K562 (cell line): Measurements from ENCODE around the gene MUC5AC. TPM values are rescaled to one million over a fixed set of nuclear protein-coding genes. Genes with fewer than 3 reads are reported as not detected.

Experiments
- ATAC-seq: fragments of 200-7000 bp; cut with Tn5 transposase; 3 replicates; pipeline ENCODE4 v1.9.1; 2020; ENCODE audit warnings: moderate library complexity
- BruUV-seq: library from RNA; stranded (reverse); fragments of 400-500 nt; replicated peaks from 2 replicates; lab custom pipeline; 2021; lab: Mats Ljungman, UMichigan
- CTCF ChIA-PET: fragments of 300-600 bp; formaldehyde crosslinking; extraction: SDS; loops from one replicate; lab custom pipeline; 2021; ENCODE audit warnings: low intra/inter-chr PET ratio; lab: Yijun Ruan, JAX
- POLR2A ChIA-PET: fragments of 300-600, 350-650 bp; sonication (Branson Sonifier 250); formaldehyde crosslinking; extraction: SDS; loops from one replicate; lab custom pipeline; 2021; ENCODE audit warnings: antibody characterized with exemption, inconsistent platforms; lab: Yijun Ruan, JAX
- DNase-seq, 4 experiments: peaks; one replicate each; pipeline versions ENCODE4 v3.0.0 to v3.0.0-alpha.2; 2011 to 2018; ENCODE audit warnings: low spot score in 3 of 4, mixed read lengths in 3 of 4; ENCODE audit errors: extremely low read depth in 1 of 4
- FAIRE-seq: peaks from 2 replicates; lab custom pipeline; 2011; peaks lifted over from hg19 to GRCh38; lab: Jason Lieb, UNC
- H2AFZ ChIP-seq: 2 replicates; pipeline ENCODE4 v1.6.0; 2011; ENCODE audit warnings: low read depth, low read length, control low read depth, inconsistent platforms
- H3K27ac ChIP-seq: fragments of 200-600 bp; 3 replicates; pipeline ENCODE4 v1.8.0; 2011; ENCODE audit warnings: low read depth, mild to moderate bottlenecking, control low read depth, inconsistent platforms, low read length, moderate library complexity, mixed read lengths; ENCODE audit errors: extremely low read depth
- H3K27me3 ChIP-seq, 2 experiments: fragments of 300-600 bp in 1 of 2; 2 replicates in 1 of 2; 3 replicates in 1 of 2; pipeline versions ENCODE4 v1.6.0 to v1.8.0; 2011; ENCODE audit warnings: inconsistent platforms in 2 of 2, low read length in 2 of 2, mild to moderate bottlenecking in 1 of 2, mixed read lengths in 1 of 2, moderate library complexity in 1 of 2; ENCODE audit not compliant: control insufficient read depth in 2 of 2, insufficient read depth in 2 of 2
- H3K36me3 ChIP-seq: fragments of 300-600 bp; 3 replicates; pipeline ENCODE4 v1.8.0; 2011; ENCODE audit warnings: mild to moderate bottlenecking, low read length, inconsistent platforms; ENCODE audit not compliant: control insufficient read depth, insufficient read depth
- H3K4me1 ChIP-seq, 2 experiments: fragments of 200-600 bp in 1 of 2; replicated peaks in 1 of 2; 2 replicates in 1 of 2; 3 replicates in 1 of 2; pipeline versions ENCODE4 v1.5.1 to v1.8.0; 2011; ENCODE audit warnings: inconsistent platforms in 2 of 2, low read length in 2 of 2, mild to moderate bottlenecking in 1 of 2, mixed read lengths in 1 of 2, moderate library complexity in 1 of 2; ENCODE audit not compliant: control insufficient read depth in 2 of 2, insufficient read depth in 2 of 2
- H3K4me2 ChIP-seq: 2 replicates; pipeline ENCODE4 v1.6.1; 2011; ENCODE audit warnings: low read length, control low read depth, inconsistent platforms, mixed read lengths; ENCODE audit not compliant: insufficient read depth
- H3K4me3 ChIP-seq: fragments of 200-600 bp; sonication (generic), shearing (Covaris generic); 2 replicates; pipeline ENCODE4 v1.5.1; 2016; ENCODE audit warnings: control low read depth, inconsistent platforms
- H3K79me2 ChIP-seq: fragments of 200-600 bp; 3 replicates; pipeline ENCODE4 v1.8.0; 2011; ENCODE audit warnings: low read length, inconsistent platforms; ENCODE audit not compliant: control insufficient read depth, insufficient read depth
- H3K9ac ChIP-seq, 2 experiments: 2 replicates each; pipeline versions ENCODE4 v1.6.0 to v1.6.1; 2011; ENCODE audit warnings: low read depth in 2 of 2, low read length in 2 of 2, control low read depth in 1 of 2, inconsistent platforms in 1 of 2, mild to moderate bottlenecking in 1 of 2, mixed read lengths in 1 of 2; ENCODE audit not compliant: insufficient read depth in 1 of 2
- H3K9me1 ChIP-seq: one replicate; pipeline ENCODE4 v1.6.0; 2011; ENCODE audit warnings: inconsistent platforms, mild to moderate bottlenecking, low read length, moderate library complexity; ENCODE audit not compliant: control insufficient read depth, insufficient read depth
- H3K9me3 ChIP-seq: replicated peaks from 2 replicates; pipeline ENCODE4 v1.5.1; 2011; ENCODE audit warnings: low read depth, low read length, inconsistent platforms; ENCODE audit not compliant: control insufficient read depth, insufficient read depth
- H4K20me1 ChIP-seq: replicated peaks from 2 replicates; pipeline ENCODE4 v1.6.1; 2011; ENCODE audit warnings: low read length, inconsistent platforms, mixed read lengths; ENCODE audit not compliant: control insufficient read depth, insufficient read depth
- BRD4 ChIP-seq: fragments of 200-600 bp; sonication (generic); IDR thresholded peaks from 2 replicates; pipeline ENCODE4 v1.6.1; 2017; ENCODE audit warnings: inconsistent platforms
- CTBP1 ChIP-seq: fragments of 450-650 bp; IDR thresholded peaks from 2 replicates; pipeline ENCODE4 v1.6.1; 2016; ENCODE audit warnings: borderline replicate concordance
- HLTF ChIP-seq: fragments of 450-650 bp; IDR thresholded peaks from 2 replicates; pipeline ENCODE4 v1.6.1; 2016
- L3MBTL2 ChIP-seq: fragments of 450-650 bp; IDR thresholded peaks from 2 replicates; pipeline ENCODE4 v1.6.1; 2016; ENCODE audit warnings: mild to moderate bottlenecking, moderate library complexity
- PCBP1 ChIP-seq: fragments of 200-400 bp; formaldehyde crosslinking; IDR thresholded peaks from 2 replicates; pipeline ENCODE4 v1.6.1; 2018; ENCODE audit warnings: mild to moderate bottlenecking, low read depth, low read length; ENCODE audit not compliant: poor library complexity, severe bottlenecking
- RHOXF2B ChIP-seq: fragments of 250-450 bp; sonication (Bioruptor Pico); conservative IDR thresholded peaks from 2 replicates; pipeline ENCODE4 v1.5.1; 2021
- TCF7L2 ChIP-seq: fragments of 150-350 bp; IDR thresholded peaks from 2 replicates; pipeline ENCODE4 v1.6.1; 2016; ENCODE audit warnings: low read depth, mild to moderate bottlenecking, low read length, moderate library complexity
- WGBS: fragments of 100-300 bp; shearing (Covaris generic); methylation state at CpG from one replicate; pipeline ENCODE4 v1.1.6; 2016; ENCODE audit warnings: low coverage, mixed read lengths; ENCODE audit not compliant: insufficient coverage; ENCODE audit errors: missing lambda C conversion rate; 5-methylcytosine and 5-hydroxymethylcytosine counted together
- in situ Hi-C: fragments of 300-500 bp; cut with MboI; formaldehyde crosslinking; loops from 4 replicates; pipeline ENCODE4 v1.15.0; 2018; ENCODE audit warnings: inconsistent platforms, mixed read lengths
- intact Hi-C: fragments of 100-400 bp; cut with micrococcal nuclease; formaldehyde crosslinking; loops from 2 replicates; pipeline ENCODE4 v1.14.2; 2022
- polyA plus RNA-seq, 8 experiments: library from polyadenylated mRNA; depleted of rRNA in 4 of 8; stranded (reverse) in 5 of 8; unstranded in 3 of 8; fragments of >200 nt; fragmentation: Nextera tagmentation in 2 of 8; fragmentation: Illumina TruSeq in 1 of 8; extraction: Ambion mirVana in 2 of 8; extraction: Trizol in 1 of 8; gene quantifications; 2 replicates each; pipeline versions ENCODE4 v1.2.1 to v1.2.3, GENCODE V29; 2011 to 2014; ENCODE audit warnings: inconsistent platforms in 1 of 8, missing spikeins in 1 of 8
- total RNA-seq, 7 experiments: library from RNA; depleted of rRNA in 6 of 7; stranded (reverse); fragments of >200 nt in 6 of 7; fragmentation: Illumina TruSeq in 2 of 7; extraction: Trizol in 2 of 7; gene quantifications; 2 replicates each; pipeline versions ENCODE4 v1.2.1 to v1.2.3, GENCODE V29; 2011 to 2021; ENCODE audit warnings: low replicate concordance in 1 of 7

The MUC5AC gene
- total and polyA plus RNA-seq, 9 of the 15 experiments (the other 6 are each of a cell fraction or from before 2014, with no cell fraction given) = not detected

- Histone ChIP-seq H3K9me3 (no peaks in the 10 kb centered on the region), H3K9me1 (no peaks in the 10 kb centered on the region), H4K20me1 (peaks cover 8% of the 10 kb centered on the region; the same call in 1 of the 2 replicates), H3K4me1 (peaks cover 0 to 20% of the 10 kb centered on the region in 2 experiments; a peak in 2 of 5 replicates), H3K9ac (no peak overlapping the region), H3K79me2 (no peaks in the 10 kb centered on the region), H2AFZ (no peak overlapping the region), H3K27ac (no peak overlapping the region), H3K4me2 (no peak overlapping the region), H3K4me3 (no peak overlapping the region), H3K36me3 (no peaks in the 10 kb centered on the region), H3K27me3 (peaks cover 20 to 68% of the 10 kb centered on the region in 2 experiments; a peak in 4 of 5 replicates)
- intact Hi-C loops = no loop called here
- ATAC-seq (no peak), DNase-seq (no peak), FAIRE-seq (no peak)
- in situ Hi-C loops = no loop called here
- TF ChIP-seq PCBP1 (peak; percentile 42), CTBP1 (no peak)
- CTCF ChIA-PET = no interaction called here
- no TSS peak for BruUV-seq
- POLR2A ChIA-PET = interaction anchor here (0.6 to 0.7 kb wide), 3 partner anchors 32 to 553 kb away, joined by 3 to 5 read pairs (median 3); no protein-coding TSS in a partner anchor
- 4% methylated on average over 25 of the region's 42 CpGs for WGBS
Measured at GRCh38 chr11:1161410-1162137, 3.8 kb downstream of the MUC5AC start.

- intact Hi-C loops = no loop called here
- Histone ChIP-seq H3K4me1 (peaks cover 0 to 20% of the 10 kb centered on the region in 2 experiments; a peak in 2 of 5 replicates), H3K27ac (no peak overlapping the region), H4K20me1 (peaks cover 8% of the 10 kb centered on the region; the same call in 1 of the 2 replicates)
- in situ Hi-C loops = no loop called here
- ChIA-PET POLR2A (interaction anchor here (0.6 to 0.7 kb wide), 2 partner anchors 32 to 247 kb away, joined by 3 to 5 read pairs; no protein-coding TSS in a partner anchor), CTCF (no interaction called here)
- DNase-seq = no peak
- FAIRE-seq = no peak
- TF ChIP-seq HLTF (no peak), L3MBTL2 (no peak), BRD4 (no peak), RHOXF2B (no peak), TCF7L2 (no peak)
- TF ChIP-seq, all 486 proteins: peak for 0
- BruUV-seq = no TSS peak
- no peak overlapping the region for H3K4me3 ChIP-seq
- no peaks in the 10 kb centered on the region for H3K79me2 ChIP-seq
- no peak overlapping the region for H2AFZ ChIP-seq
- peaks cover 20 to 65% of the 10 kb centered on the region in 2 experiments; a peak in 4 of 5 replicates for H3K27me3 ChIP-seq
- WGBS = 4% methylated on average over 10 of the region's 21 CpGs
- no peak overlapping the region for H3K4me2 ChIP-seq
- ATAC-seq = no peak
- H3K36me3 ChIP-seq = no peaks in the 10 kb centered on the region
- H3K9me1 ChIP-seq = no peaks in the 10 kb centered on the region
- 0 out of 4 replicates have a peak overlapping the region, but pooled peaks of 1 of the 2 experiments have one; percentile 23 for H3K9ac ChIP-seq
- no peaks in the 10 kb centered on the region for H3K9me3 ChIP-seq
Measured at GRCh38 chr11:1162138-1162475, 4.4 kb downstream of the MUC5AC start.
